Amniotic epithelial cell (primary cell): ENCODE results near the gene CYP3A7.
"Not testable (repeated sequence)": the region's sequence is repeated elsewhere in the genome, so short reads cannot be mapped to it uniquely, and the experiment has no call there.

Source experiments
- DNase-seq: peaks from one replicate; pipeline ENCODE4 v3.0.0-alpha.2; 2010; ENCODE audit warnings: low read depth

The CYP3A7 gene

GRCh38 chr7:99741441-99741795, 6.4 kb upstream of the CYP3A7 start:
- no peak for DNase-seq

- DNase-seq, result peak; percentile 93
Observed at GRCh38 chr7:99740573-99741440, 5.8 kb upstream of the CYP3A7 start.

- DNase-seq, result no peak
Observed at GRCh38 chr7:99739699-99740572, 4.9 kb upstream of the CYP3A7 start.

- no peak for DNase-seq
Observed at GRCh38 chr7:99737726-99738125, 2.7 kb upstream of the CYP3A7 start.

DNA sequence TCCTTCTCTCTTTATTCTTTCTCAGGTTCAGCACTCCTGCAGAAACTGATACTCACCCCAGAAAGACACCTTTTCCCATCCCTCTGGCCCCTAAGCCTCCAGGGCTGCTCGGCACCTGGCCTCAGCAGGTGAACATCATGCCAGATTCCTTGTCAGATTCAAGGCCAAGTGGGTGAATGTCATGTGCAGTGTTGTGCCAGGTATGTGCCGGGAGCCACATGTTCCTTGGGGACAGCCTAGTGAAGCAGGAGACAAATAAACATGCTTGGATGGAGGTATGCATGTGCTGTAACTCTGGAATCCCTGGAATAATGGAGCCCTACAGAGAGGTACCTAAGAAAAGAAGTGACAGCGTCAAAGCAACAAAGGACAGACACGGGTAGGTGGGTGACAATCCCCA, 1.7 kb upstream of the CYP3A7 start:
- DNase-seq, result not testable (repeated sequence)

DNA sequence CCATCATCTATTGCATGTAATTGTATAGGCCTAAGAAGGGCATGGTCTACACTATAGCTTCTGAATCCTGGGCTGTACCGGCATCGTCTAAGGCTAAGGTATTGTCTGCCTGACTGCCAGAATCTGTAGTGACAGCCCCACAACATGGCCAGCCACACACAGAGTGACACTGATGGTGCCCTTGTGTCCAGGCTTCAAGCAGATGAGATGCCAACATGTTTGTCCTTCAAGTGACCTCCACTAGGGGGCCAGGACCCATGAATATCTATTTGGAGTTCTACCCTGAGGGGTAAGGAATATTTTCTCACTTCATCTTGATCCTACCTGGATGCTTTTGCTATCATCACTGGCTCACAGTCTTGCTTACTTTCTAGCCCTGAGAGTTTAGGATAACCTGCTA, 1.5 kb downstream of the CYP3A7 start:
- no peak for DNase-seq

DNA sequence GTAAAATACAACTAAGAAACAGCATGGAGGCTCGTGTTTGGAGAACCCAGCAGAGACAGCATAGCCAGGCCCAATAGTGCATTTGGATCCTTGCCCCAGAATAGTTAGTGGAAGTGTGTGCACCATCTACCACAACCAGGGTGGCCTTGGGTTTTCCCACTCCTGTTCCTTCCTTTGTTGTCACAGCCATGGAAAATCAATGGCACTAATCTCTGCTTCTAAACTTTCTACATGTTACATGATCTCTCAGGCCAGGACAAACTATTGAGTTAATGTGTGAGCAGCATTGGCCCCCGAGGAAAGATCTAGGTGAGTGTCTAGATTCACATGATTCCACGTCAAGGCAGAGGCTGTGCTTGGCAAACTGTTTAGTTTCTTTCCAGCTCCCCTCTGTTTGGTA, 2.0 kb downstream of the CYP3A7 start:
- no peak for DNase-seq

DNA sequence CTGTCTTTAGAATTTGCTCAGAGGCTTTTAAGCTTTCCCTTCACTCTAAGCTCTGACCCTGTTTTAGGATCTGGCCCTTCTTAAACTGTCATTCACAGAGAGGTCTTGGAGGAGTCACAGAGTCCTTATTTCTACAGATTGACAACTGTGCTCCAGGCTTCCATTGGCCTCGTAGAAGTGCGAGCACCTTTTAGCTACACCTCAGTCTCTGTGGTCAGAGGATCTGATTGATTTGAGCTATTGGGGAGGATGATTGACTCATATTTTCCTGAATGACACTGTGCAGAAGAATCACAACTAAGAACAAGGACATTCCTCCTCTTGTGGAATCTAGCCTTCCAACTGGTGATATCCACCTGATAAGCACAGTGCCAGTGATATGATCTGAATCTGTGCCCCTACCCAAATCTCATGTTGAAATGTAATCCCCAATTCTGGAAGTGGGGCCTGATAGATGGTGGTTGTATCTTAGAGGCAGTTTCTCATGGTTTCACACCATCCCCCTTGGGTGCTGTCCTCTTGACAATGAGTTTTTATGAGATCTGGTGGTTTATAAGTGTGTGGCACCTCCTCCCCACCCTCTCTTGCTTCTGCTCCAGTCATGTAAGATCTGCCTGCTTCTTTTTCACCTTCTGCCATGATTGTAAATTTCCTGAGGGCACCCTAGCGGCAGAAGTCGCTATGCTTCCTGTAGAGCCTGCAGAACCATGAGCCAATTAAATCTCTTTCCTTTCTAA, 3.2 kb downstream of the CYP3A7 start:
- no peak for DNase-seq

DNA sequence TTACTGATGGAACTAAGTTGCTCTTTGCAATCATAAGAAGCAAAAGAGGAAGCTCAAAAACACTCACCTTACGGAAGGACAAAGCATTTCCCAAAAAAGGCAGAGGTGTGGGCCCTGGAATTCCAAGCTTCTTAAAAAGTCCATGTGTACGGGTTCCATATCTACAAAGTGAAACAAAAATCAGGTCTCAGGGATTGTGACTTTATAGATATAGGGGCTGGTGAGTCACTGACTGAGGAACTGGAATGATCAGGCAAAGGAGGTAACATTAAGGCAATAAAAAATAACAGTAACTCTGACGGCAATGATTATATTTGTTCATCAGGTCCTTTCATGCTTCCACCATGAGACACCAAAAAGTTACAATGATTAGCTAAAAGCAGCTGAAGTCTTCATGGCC, 4.0 kb downstream of the CYP3A7 start:
- no peak for DNase-seq

GRCh38 chr7:99730238-99730810, 4.7 kb downstream of the CYP3A7 start:
- DNase-seq, result no peak

DNA sequence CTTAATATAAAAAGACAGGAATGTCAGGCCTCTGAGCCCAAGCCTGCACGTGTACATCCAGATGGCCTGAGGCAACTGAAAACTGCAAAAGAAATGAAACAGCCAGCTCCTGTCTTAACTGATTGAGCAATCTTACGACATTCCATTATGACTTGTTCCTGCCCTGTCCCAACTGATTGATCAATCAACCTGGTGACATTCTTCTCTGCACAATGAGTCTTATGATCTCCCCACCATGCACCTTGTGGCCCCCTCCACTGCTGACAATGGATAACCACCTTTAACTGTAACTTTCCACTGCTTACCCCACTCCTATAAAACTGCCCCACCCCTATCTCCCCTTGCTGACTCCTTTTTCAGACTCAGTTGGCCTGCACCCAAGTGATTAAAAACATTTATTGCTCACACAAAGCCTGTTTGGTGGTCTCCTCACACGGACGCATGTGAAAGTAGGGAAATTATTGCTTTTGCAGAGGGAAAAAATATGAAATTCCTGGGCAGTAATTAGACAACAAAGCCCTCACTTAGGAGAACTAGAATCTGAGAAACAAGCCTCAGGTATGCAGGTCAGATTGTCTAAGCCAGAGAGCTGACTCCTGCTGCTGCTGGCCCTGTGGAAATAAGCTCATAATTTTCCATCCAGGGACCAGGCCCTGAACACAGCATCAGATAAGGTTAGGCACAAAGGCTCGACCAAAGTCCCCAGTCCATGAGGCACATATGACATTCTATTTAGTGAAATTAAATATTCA, 5.3 kb downstream of the CYP3A7 start:
- DNase-seq, result no peak

DNA sequence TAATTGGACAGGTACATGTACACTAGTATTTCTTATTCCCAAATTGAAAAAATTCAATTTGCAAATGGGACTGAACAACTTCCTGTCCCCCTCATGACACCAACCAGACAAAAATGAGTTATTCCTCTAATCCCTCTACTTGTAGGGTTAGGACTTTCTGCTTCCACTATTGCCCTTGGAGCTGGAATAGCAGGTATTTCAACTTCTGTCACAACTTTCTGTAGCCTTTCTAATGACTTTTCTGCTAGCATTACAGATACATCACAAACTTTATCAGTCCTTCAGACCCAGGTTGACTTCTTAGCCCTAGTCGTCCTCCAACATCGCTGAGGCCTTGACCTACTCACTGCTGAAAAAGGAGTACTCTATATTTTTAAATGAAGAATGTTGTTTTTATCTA, 6.4 kb downstream of the CYP3A7 start:
- DNase-seq, result no peak

- not testable (repeated sequence) for DNase-seq
Observed at GRCh38 chr7:99723201-99723600, 11.8 kb downstream of the CYP3A7 start.

- no peak for DNase-seq
Observed at GRCh38 chr7:99720800-99721595, 14.0 kb downstream of the CYP3A7 start.

GRCh38 chr7:99719996-99720769, 14.8 kb downstream of the CYP3A7 start:
- no peak for DNase-seq

DNA sequence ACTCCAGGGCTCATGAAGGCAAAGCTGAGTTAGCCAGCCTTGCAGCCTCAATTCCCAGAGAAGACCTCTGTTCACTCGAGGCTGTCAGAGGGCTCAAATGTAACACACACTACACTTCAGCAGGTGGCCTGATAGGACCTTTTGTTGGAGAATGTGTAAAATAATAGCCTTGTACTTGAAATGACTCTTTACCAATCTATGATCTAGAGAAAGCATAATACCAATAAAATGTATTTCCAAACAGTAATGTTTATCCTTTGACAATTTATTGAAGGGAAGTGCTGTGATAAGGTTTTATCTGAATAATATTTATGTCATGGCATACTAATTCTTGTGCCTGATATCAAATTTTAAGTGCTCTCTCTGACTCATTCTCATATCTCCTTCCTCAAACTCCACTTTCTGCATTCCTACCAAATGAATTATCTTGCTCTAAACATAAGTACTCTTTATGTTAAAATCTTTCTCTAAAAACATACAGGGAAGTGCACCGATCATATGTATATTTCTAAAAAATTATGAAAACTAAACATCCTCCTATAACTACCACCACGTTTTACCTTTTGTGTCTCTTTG, 20.9 kb downstream of the CYP3A7 start:
- DNase-seq, result no peak

GRCh38 chr7:99709838-99710578, 25.0 kb downstream of the CYP3A7 start:
- no peak for DNase-seq

DNA sequence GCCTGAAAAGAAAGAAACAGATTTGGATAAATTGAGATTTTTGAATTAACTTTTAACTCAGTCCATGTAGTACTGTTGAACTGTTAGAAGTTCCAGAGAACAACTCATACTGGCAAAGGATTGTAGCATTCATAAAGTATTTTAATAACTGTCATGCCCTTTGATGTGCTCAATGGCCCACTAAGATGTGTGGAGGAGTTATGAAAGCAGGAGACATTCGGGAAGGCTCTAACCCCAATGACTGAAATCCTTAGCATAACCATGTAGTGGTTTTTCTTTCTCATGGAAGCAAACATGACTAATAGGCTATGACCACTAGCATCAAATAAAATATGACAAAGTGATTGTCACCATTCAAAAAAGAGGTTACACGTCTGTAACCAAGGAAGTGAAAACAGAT, 25.7 kb downstream of the CYP3A7 start:
- no peak for DNase-seq

DNA sequence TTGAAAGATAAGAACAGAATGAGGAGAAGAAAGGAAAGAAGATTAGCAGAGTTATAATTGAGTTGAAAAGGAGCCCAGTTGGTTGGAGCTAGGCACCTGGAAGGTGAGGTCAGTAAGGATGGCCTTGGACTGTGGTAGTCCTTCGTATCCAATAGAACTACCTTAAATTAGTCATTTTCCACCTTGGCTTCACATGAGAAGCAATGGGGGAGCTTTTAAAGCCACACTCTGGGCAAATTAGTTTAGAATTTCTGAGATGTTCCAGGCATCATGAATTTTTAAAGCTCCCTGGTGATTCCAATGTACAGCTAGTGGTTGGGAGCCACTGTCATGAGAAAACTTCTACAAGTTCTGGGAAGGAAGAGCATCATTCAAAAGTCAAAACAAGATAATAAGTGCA, 27.9 kb downstream of the CYP3A7 start:
- peak; percentile 15 for DNase-seq
